ENCODE measurements around the gene HPS5.

The HPS5 gene

DNA sequence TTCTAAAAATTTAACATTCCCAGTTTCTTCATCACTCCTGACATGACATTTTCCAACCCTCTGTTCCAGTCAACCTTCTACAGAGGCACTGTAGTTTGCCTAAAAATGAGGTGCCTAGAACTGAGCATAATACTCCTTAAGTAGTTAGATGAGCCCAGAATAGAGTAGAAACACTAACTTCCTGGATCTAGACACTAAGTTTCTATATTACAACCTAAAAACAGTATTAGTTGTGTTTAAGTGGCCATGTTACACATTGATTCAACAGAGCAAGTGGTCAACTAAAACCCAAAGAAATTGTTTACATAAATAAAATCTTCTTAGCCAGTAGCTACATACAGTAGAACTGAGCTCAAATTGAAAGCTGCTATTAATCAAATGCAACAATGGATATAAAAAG is 1.3 kb downstream of the HPS5 start:
- DNase-seq: no peak

DNA sequence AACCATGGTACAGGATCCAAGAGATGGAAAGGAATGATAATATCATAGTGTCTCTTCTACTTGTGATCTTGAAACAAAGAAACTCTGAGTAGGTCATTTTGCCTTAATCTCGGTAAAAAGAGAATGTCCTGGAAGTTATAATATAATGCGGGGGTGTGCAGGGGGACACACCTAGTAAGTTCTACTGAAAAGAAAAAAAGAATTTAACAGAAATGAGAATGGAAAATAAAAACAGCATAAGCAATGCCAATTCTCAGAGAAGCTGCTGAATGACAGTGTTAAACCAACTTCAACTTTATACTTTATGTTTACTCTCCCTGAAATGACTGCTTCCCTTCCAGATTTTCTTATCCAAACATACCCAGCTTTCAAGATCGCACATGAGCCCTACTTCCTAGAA is 2.0 kb downstream of the HPS5 start:
- DNase-seq: no peak

DNA sequence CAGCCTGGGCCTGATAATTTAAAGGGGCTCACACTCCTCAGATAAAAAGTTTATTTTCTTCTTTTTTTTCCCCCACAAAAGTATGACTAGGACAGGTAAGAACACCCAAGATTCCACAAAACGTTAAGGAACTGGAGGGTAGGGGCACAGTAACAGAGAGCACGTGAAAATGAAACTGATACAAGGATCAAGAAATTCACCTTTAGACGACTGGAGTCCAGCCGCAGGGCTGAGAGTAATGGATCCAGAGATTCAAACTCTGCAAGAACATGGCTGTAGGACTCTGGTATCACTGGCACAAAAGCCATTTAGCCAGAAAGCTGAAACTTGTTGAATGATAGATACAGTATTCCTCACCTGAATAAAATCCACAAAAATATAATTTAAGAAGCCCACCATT is 4.4 kb downstream of the HPS5 start:
- no peak for DNase-seq

DNA sequence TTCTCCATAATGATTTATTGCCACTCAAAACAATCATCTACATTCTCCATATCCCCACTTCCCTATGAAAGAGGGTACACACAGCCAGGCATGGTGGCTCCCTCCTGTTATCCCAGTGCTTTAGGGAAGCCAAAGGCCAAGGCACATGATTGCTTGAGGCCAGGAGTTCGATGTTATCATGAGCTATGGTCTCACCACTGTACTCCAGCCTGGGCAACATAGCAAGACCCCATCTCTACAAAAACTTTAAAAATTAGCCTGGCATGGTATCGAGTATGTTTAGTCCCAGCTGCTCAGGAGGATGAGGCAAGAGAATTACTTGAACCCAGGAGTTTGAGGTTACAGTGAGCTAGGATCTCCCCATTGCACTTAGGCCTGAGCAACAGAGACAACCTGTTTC is 6.0 kb downstream of the HPS5 start:
- DNase-seq: no peak

DNA sequence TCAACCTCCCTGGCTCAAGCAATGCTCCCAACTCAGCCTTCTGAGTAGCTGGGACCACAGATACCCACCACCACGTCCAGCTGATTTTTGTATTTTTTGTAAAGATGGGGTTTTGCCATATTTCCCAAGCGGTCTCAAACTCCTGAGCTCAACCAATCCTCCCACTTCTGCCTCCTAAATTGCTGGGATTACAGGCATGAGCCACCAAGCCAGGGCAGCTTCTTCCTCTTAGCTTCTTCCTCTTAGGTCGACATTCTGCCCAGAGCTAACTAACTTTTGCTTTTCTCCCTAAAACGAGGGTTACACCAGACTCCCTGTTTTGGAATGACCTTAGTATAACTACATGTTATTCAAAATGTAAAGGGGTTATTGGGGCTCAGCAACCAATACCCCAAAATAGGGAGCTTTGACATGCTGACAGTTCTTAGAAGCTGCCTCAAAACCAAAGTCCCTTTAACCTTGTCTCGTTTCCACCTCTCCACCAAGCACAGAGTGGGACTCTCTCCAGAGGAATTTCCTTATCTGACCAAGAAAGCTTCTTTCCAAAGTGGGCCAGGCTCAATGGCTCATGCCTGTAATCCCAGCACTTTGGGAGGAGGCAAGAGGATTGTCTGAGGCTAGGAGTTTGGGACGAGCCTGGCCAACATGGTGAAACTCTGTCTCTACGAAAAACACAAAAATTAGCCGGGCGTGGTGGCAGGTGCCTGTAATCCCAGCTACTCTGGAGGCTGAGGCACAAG is 7.0 kb downstream of the HPS5 start:
- no peak for DNase-seq

DNA sequence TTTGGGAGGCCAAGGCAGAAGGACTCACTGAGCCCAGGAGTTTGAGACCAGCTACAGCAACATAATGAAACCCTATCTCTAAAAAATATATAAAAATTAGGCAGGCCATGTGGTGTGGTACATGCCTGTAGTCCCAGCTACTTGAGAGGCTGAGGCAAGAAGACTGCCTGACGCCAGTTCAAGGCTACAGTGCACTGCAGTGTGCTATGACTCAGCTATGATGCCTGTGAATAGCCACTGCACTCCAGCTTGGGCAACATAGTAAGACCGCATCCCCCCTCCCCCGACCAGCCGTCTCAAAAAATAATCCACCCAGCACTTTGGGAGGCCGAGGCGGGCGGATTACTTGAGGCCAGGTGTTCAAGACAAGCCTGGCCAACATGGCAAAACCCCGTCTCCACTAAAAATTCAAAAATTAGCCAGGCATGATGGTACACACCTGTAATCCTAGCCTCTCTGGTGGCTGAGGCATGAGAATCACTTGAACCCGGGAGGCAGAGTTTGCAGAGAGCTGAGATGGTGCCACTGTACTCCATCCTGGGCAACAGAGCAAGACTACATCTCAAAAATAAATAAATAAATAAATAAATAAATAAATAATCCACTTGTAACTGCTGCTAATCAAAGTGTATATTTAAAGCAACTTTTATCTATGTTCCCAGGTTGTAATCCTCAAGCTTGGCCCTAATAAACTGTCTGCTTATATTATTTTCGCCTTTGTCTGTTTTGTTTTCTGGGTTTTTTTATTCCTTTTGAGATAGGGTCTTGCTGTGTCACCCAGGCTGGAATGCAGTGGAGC is 7.8 kb downstream of the HPS5 start:
- DNase-seq: no peak

DNA sequence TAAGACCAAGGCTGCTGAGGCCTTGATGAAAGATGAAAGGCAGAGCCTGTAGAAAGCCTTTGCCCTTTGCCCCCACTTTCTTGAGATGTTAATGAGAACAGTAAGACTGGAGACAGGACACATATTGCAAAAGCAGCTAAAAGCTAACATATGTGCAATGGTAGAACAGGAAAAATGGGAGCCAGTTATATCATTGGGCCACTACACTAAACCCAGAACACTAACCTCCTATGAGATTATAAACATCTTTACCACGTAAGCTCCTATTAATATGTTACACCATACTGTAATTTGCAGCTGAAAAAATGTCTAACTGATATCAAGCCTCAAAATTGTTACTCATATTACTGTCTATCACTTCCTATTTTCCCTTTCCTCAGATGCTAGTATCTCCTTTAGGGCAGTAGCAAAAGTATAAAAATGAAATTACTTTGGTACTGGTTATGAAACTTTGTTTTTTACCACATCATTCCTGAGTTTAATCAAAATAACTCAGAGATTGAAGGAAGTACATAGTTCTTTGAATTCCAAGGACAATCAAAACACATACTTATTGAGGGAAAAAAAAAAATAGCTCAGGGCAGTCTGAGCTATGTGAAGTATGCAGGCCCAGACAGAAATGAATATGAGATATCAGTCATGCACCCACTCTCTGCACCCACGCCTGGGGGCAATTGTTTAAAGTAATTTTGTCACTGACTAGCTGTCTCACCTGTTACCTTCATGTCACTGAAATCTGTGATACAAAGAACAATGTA is 9.1 kb downstream of the HPS5 start:
- DNase-seq: no peak

DNA sequence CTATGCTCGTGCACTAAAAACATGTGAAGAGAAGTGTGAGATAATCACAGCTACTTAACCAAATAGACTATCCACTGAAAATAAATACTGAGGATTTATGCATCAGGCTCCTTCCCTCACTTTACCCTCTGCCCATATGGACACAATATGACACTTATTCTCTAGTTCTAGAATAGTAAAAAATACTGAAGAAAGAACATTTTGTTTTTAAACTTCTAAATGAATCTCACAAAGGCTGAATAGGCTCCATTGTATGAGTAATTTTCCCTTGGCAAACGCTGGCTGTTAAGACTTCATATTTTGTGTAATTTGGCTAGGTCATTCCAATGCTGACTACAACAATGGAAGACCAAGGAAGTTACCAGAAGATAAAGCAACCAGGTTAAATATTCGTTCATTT is 9.9 kb downstream of the HPS5 start:
- no peak for DNase-seq

DNA sequence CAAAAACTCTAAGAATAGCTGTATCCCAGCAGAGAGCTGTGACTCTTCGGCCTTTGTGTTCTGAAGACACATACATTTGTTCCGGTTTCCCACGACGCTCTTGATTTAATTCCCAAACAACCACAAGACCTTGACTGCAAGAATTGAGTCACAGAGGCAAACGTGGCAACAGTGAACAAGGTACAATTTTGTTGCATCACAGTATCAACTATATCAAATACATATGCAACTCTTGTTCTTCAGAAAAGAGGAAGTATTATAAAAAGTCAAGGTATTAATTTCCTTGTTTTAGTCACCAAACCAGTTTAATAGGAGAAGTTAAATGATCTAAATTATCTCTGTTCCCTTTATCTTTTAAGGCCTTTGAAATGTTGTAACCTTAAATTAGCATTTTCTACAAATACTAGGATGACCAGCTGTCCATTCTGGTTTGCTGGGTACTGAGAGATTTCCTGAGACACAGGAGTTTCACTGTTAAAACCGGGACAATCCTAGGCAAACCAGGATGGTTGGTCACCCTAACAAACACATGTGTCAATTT is 11.1 kb downstream of the HPS5 start:
- DNase-seq: no peak

DNA sequence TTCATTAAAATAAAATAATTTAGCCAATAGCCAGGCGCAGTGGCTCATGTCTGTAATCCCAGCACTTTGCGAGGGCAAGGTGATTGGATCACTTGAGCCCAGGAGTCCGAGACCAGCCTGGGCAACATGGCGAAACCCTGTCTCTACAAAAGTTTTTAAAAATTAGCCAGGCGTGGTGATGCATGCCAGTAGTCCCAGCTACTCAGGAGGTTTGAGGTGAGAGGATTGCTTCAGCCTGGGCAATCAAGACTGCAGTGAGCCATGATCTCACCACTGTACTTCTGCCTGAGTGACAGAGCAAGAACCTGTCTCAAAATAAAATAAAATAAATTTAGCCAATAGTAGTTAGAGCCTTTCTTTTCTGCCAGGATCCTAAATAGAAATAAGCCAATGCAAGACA is 12.2 kb downstream of the HPS5 start:
- no peak for DNase-seq

DNA sequence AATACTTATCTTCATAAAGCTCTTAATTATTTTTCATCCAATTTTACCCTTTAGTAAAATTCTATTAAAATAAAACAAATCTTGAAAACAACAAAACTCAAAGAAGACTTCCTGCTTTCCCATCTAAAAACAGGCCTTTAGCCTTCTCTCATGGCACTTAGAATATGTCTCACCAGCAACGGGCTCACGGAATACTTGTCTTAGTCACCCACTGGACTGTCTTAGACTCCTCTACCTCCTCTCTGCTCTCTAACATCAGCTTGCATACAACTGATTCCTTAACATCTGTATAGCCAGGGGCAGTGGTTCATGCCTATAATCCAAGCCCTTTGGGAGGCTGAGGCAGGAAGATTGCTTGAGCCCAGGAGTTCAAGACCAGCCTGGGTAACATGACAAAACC is 13.7 kb downstream of the HPS5 start:
- DNase-seq: no peak

DNA sequence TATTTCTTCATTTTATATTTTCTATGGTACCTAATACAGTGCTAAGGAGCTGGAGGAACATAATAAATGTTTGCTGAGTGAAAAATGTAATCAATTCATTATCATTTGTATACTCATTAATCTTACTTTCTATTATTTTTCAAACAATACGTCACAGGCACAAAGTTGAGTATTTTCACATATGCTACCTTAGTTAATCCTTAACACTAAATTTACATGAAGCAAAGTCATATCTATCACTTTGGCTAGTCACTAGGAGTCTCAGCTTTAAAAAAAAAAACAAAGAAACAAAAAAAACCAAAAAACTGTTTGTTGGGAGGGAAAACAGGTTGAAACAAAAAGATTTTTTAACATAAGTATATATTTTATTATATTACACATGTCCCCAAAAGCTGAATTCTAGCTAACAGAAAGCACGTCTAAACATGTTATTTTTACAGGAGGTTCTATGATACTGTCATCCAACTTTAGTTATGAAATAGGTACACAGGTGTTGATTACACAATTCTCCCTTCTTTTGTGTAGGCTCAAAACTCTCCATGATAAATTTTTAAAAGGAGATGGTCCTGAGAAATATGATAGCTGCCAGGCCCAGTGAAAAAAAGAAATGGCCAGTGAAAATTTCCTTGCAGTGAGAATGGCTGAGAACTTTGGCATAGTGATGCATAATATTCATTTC is 14.3 kb downstream of the HPS5 start:
- DNase-seq: no peak

DNA sequence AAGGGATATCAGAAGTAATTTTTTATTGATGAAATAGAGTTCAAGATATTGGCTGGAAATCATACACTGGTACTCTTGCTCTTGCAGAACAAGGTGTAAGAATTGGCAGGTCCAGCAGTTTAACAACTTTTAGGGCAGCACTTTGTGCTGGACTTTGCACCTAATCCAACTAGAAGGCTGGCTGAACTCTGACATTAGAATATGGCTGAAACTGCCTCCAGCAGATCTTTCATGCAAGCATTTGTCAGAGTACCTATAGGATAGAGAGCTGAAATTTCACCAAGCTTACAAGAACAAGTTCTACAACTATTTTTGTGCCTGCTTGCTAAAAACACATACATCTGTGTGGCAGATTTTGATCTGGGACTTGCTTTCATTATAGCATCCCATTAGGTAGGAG is 17.2 kb downstream of the HPS5 start:
- no peak for DNase-seq

DNA sequence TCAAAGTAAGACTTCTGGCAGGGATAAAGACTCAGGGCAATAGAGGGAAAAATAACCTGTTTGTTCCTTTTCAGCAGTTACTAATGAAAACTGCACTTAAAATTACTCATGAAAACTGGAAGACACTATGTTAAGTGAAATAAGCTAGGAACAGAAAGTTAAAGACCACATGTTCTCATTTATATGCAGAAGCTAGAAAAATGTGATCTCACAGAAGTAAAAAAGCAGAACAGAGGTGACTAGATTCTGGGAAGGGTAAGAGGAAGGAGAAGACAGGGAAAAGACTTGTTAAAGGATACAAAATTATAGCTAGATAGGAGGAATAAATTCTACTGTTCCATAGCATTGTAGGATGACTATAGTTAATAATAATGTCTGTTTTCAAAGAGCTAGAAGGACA is 22.2 kb downstream of the HPS5 start:
- no peak for DNase-seq

DNA sequence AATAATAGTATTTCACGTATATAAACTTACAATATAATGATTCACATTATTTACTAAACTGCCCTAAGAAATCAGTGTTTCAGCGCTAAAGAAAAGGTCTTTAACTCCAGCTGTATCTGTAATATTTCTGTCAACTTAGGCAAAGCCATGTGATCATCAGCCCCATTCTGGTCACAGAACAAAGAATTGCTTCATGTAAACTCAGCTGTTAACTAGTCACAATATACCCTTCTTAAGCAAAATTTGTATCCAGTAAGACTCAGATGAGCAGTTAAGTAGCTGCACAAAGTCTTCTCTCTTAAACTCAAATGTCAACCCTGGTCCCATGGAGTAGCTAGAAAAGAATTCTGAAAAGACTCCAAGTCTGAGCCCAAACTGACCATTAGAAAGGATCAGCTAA is 26.6 kb downstream of the HPS5 start:
- no peak for DNase-seq

DNA sequence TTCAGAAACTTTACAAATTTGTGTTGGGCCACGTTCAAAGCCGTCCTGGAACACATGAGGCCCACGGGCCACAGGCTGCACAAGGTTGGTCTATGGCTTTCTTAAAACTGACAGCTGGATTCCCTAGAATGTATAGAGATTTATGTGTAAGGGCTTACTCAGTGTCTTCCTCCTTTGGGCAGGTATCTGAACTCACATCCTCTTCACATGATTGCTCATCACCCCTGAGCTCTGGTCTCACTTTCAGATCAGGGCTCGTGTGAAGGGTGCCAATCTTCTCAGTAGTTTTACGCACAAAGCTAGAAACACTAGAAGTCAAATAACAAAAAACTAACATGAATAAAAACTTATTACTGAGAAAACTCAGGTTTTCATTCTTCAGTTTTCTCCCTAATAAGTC is 27.1 kb downstream of the HPS5 start:
- DNase-seq: no peak

DNA sequence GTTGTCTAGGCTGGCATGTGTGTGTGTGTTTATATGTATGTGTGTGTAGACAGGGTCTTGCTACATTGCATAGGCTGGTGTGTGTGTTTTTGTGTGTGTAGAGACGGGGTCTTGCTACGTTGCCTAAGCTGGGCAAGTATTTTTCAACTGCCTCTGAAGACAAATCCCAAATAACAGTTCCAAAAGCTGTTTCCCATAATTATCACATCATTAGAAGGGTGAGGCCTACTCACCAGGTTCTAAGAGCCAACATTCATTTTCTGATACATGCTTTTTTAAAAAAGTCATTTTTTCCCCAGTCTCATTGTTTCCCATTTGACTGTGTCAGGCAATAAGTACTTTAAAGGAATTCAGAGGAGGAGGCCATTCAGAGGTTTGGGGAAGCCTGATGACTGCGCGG is 33.0 kb downstream of the HPS5 start:
- no peak for DNase-seq

DNA sequence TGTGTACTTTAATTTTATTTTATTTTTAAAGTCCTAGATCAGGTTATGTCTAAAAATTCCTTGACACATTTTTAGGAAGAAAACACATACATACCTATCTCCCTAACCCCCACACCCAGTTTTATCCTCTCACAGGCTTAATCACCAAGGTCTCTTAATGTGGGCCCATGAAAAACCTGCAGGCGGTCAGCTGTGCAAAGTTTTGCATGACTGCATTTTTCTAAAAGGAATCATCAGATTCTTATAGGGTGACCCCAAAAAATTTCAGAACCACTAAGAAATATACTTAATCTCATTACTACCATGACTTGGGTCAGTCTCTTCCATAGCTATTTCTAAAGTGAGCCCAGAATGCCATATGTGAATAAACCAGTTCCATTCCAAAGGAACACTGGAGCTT is 36.1 kb downstream of the HPS5 start:
- DNase-seq: no peak

DNA sequence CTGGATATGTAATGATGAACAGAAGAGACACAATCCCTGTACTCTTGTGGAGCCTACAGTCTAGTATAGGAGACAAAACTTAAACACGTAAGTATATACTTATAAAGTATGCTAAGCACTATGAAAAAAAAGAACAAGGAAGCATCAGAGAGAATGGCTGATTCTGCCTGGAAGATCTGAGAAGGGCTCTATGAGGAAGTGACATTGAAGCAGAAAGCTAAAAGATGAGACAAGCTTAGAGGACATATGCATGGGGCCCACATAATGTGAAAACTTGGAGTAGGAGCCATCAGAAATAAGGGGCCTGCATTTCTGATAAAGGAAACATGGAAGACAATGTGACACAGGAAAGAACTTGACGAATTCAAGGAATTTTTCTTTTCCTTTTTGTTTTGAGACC is 39.3 kb downstream of the HPS5 start:
- DNase-seq: no peak

DNA sequence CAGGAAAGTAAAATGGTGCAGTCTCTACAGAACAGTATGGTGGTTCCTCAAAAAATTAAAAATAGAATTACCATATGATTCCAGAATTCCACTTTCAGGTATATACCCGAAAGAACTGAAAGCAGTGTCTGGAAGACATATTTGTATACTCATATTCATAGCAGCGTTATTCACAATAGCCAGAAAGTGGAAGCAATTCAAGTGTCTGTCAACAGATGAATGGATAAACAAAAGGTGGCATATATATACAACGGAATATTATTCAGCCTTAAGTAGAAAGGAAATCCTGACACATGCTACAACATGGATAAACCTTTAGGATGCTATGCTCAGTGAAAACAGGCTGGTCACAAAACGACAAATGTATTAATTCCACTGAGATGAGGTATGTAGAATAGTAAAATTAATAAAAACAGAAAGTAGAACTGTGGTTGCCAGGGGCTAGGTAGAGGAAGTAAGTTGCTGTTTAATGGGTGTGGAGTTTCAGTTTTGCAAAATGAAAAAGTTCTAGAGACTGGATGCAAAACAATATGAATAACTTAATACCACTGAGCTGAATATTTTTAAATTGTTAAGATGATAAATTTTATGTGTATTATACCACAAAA is 41.4 kb downstream of the HPS5 start:
- DNase-seq: no peak

DNA sequence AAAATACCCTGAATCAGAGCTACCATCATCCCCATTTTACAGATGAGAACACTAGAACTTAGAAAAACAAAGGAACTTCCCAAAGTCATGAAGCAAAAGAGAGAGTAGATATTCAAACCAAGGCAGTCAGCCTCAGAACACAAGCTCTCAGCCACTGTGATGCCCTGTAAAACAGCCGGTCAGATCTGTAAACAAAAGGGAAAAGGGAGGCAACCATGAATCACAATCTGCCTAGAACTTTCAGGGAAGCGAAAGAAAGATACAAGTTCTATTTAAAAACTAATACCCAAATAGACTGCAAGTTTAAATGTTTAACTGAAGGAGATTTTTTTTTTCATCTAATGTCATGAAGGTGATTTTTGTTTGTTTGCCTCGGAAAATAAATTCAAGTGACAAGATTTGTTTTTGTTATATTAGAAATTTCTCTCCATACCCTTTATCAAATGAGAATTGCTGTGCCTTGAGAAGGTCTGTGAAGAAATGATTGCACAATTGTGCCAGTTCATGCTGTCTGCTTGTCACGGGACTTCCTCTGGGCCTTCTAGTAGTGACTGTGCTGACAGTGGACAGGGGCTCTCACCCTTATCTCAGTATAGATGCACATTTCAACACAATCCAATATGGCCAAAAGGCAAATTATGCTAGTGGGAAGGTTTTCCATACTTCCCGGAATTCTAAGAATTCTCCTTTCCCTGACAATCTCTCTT is 44.2 kb downstream of the HPS5 start:
- DNase-seq: no peak

DNA sequence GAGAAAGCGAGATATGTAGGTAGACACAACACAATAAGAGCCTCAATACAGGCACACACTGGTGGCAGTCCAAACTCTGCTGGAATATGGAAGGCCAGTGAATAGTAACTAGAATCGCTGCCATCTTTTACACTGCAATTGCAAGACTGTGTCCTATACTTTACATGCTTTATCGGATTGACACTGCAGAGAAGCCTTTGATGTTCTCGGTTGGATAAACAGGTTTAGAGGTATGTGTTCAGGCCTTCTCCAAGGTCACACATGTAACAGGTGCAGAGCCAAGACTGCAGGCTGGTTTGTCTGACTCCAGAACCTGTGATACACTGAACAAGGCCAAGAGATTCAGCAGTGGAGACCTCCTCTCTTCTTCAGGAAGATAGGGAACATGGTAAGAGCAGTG is 50.7 kb downstream of the HPS5 start:
- no peak for DNase-seq
